ENCODE data around the gene FBXW7. TPM values are rescaled to one million over a fixed set of nuclear protein-coding genes. Genes with fewer than 3 reads are reported as not detected.
A peak's percentile ranks its signal among the peaks of the same experiment; 100 is the strongest.

Gene FBXW7
- total and polyA plus RNA-seq, 2 experiments from 2014 or later = 19.7 to 67.7 TPM

DNA sequence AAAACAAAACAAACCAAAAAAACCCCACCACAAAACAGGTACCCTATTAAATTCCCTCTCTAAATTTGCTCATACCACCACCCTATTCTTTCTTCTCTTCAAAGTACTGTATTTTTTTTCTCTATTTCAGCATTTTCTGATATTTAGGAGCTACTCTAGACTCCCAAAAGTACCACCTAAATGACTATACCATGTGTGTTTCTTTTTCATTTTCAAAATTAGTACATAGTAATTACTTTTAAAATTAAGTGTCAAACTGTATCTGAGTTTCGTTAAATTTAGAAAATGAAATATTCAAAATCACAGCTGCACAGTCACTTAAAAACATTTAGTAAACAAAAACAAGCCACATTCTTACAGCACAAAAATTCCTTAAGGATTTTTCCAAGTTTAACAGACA, 161.7 kb downstream of the FBXW7 start:
- no peaks in the 10 kb centered on the region for H3K4me1 ChIP-seq (ENCODE audit: low read depth)
- no peak for DNase-seq (ENCODE audit: low read depth in 1 of 2, low spot score in 1 of 2)
- H3K27me3 ChIP-seq = no peaks in the 10 kb centered on the region
- no peaks in the 10 kb centered on the region for H3K9me3 ChIP-seq (ENCODE audit: low read depth)
- TF ChIP-seq, protein P1, sequence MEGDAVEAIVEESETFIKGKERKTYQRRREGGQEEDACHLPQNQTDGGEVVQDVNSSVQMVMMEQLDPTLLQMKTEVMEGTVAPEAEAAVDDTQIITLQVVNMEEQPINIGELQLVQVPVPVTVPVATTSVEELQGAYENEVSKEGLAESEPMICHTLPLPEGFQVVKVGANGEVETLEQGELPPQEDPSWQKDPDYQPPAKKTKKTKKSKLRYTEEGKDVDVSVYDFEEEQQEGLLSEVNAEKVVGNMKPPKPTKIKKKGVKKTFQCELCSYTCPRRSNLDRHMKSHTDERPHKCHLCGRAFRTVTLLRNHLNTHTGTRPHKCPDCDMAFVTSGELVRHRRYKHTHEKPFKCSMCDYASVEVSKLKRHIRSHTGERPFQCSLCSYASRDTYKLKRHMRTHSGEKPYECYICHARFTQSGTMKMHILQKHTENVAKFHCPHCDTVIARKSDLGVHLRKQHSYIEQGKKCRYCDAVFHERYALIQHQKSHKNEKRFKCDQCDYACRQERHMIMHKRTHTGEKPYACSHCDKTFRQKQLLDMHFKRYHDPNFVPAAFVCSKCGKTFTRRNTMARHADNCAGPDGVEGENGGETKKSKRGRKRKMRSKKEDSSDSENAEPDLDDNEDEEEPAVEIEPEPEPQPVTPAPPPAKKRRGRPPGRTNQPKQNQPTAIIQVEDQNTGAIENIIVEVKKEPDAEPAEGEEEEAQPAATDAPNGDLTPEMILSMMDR (IDR thresholded peaks at IDR 0.05; ENCODE audit: low read depth, low read length) = no peak
- no peak overlapping the region for H3K27ac ChIP-seq
- H3K36me3 ChIP-seq = no peaks in the 10 kb centered on the region
- no peak overlapping the region for H3K4me3 ChIP-seq

DNA sequence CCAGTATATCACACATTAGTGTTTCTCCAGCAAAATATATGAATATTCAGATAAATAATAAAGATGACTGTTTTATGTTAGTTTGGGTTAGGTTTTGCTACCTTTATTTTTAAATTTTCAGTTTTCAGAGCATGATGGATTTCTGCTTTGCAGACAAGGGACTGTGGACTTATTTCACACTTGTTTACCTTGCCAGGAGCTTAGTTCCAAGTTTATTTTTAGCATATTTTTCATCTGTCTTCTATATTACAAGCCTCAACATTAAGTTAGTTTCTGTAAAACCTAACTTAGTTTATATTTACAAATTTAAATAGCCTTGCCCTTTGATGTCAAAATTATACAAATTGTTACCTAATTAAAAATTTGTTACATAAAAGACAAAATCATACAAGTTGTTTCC, 163.4 kb downstream of the FBXW7 start:
- TF ChIP-seq, protein P1 (IDR thresholded peaks at IDR 0.05; ENCODE audit: low read depth, low read length) = no peak
- DNase-seq (ENCODE audit: low read depth in 1 of 2, low spot score in 1 of 2) = no peak
- H3K4me1 ChIP-seq (ENCODE audit: low read depth) = no peaks in the 10 kb centered on the region
- H3K27me3 ChIP-seq = no peaks in the 10 kb centered on the region
- no peak overlapping the region for H3K4me3 ChIP-seq
- no peak overlapping the region for H3K27ac ChIP-seq
- H3K9me3 ChIP-seq (ENCODE audit: low read depth) = no peaks in the 10 kb centered on the region
- H3K36me3 ChIP-seq = no peaks in the 10 kb centered on the region

DNA sequence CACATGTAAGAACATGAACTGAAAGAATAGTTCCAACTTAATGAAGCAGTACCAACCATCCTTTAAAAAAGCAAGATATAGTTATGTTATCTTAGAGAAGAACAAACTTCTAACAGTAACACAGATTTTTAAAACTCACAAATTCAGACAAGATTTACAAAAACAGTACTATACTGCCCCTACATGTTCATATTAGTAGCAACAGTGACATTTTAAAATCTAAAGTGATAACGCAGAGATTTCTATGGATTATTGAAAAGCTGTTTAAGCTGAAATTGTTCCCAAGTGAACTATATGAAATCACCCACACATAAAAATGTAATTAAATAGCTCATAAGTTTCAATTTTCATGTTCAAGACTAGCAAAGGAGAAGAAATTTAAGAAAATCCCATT, 166.0 kb downstream of the FBXW7 start:
- Histone ChIP-seq H3K27me3 (no peaks in the 10 kb centered on the region), H3K36me3 (no peaks in the 10 kb centered on the region), H3K4me1 (ENCODE audit: low read depth) (no peaks in the 10 kb centered on the region), H3K27ac (no peak overlapping the region), H3K4me3 (no peak overlapping the region), H3K9me3 (ENCODE audit: low read depth) (no peaks in the 10 kb centered on the region)
- TF ChIP-seq, protein P1 (IDR thresholded peaks at IDR 0.05; ENCODE audit: low read depth, low read length) = peak; percentile 31
- no peak for DNase-seq (ENCODE audit: low read depth in 1 of 2, low spot score in 1 of 2)

DNA sequence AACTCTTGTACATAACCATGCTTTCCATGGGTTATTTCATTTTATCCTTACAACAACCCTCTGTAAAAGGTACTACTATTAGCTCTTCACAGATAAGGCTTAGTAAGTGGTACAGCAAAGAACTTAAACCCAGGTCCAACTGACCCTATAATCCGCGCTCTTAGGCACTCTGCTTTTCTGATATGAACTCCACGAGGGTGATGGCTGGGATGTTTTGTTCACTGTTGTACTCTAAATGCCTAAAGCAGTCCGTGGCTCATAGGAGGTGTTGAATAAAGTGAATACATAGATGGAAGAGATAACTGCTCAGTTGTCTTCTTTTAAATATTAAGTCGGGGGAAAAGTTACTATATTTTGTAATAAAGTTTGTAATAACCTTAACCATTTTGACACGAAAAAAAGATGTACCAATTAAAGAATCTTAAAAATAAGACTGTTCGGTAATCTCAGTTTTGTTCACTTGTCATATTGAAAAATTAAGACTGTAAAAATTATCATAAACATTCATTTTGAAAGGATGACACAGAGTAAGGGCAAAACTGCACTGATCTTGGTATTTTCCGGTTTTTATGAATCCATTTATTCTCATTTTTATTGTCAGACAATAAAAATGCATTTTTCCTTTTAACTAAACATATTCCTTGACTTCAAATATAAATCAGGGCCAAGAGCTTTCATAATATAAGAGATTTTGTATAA, 166.5 kb downstream of the FBXW7 start:
- Histone ChIP-seq H3K36me3 (no peaks in the 10 kb centered on the region), H3K27me3 (no peaks in the 10 kb centered on the region)

DNA sequence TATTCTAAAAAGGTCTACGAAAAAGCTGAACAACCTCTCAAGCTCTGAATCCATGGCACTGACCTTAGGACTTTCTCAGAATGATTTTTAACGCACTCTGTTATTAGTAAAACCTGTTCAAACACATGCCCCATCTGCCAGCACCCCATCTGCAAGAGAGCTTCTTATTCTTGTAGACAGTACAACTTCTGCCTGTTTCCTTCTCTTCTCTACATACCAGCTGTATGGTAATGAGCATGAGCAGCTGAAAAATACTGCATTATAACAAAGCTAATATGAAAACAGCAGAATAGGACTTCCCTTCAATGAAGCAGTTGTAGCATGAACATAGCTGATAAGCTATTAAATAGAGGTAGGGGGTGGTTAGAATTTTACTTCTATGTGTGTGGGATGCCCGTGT, 167.9 kb downstream of the FBXW7 start:
- Histone ChIP-seq H3K36me3 (no peaks in the 10 kb centered on the region), H3K4me3 (no peak overlapping the region), H3K27me3 (no peaks in the 10 kb centered on the region), H3K27ac (no peak overlapping the region), H3K4me1 (ENCODE audit: low read depth) (no peaks in the 10 kb centered on the region), H3K9me3 (ENCODE audit: low read depth) (no peaks in the 10 kb centered on the region)
- no peak for DNase-seq (ENCODE audit: low read depth in 1 of 2, low spot score in 1 of 2)
- TF ChIP-seq, protein P1 (IDR thresholded peaks at IDR 0.05; ENCODE audit: low read depth, low read length) = no peak

More for the DNA sequence above, 166.5 kb downstream of the FBXW7 start:
- Histone ChIP-seq H3K4me3 (no peak overlapping the region), H3K4me1 (ENCODE audit: low read depth) (no peaks in the 10 kb centered on the region), H3K9me3 (ENCODE audit: low read depth) (no peaks in the 10 kb centered on the region), H3K27ac (no peak overlapping the region)
- TF ChIP-seq, protein P1 (IDR thresholded peaks at IDR 0.05; ENCODE audit: low read depth, low read length) = no peak
- DNase-seq (ENCODE audit: low read depth in 1 of 2, low spot score in 1 of 2) = peak in 1 of 2 donors; percentile 25
